Gastroesophageal sphincter (tissue), 4 donors: Measurements from ENCODE around the gene CNTNAP2. TPM values are rescaled to one million over a fixed set of nuclear protein-coding genes. Genes with fewer than 3 reads are reported as not detected.

Source experiments
- ATAC-seq: fragments of 150-250 bp; one replicate; pipeline ENCODE4 v1.9.1; 2016; ENCODE audit warnings: mild to moderate bottlenecking, moderate library complexity
- H3K27ac ChIP-seq, 4 donors: fragments of 200-600 bp; sonication (generic) in 3 of 4; 1 replicate in 3 of 4; 2 replicates in 1 of 4; pipeline ENCODE4 v1.5.1; 2016 to 2019
- H3K27me3 ChIP-seq: fragments of 200-600 bp; sonication (generic); one replicate; pipeline ENCODE4 v1.5.1; 2019
- H3K36me3 ChIP-seq, 2 donors: fragments of 200-600 bp; sonication (generic); one replicate each; pipeline ENCODE4 v1.5.1; 2019; ENCODE audit warnings: control low read depth in 1 of 2
- H3K4me1 ChIP-seq, 3 donors: fragments of 200-600 bp; sonication (generic); 1 replicate in 2 of 3; 2 replicates in 1 of 3; pipeline ENCODE4 v1.5.1; 2016 to 2019; ENCODE audit warnings: control low read depth in 2 of 3
- H3K4me3 ChIP-seq, 2 donors: fragments of 200-600 bp; sonication (generic); one replicate each; pipeline ENCODE4 v1.5.1; 2019; ENCODE audit warnings: mild to moderate bottlenecking in 1 of 2, moderate library complexity in 1 of 2
- H3K9me3 ChIP-seq, 3 donors: fragments of 200-600 bp; sonication (generic); one replicate each; pipeline ENCODE4 v1.5.1; 2017 to 2019; ENCODE audit warnings: control low read depth in 2 of 3
- CTCF ChIP-seq, 4 experiments: fragments of 200-600 bp in 2 of 4; fragments of 450-650 bp in 2 of 4; sonication (generic) in 1 of 4; IDR thresholded peaks; one replicate each; pipeline ENCODE4 v1.5.1; 2017 to 2019; ENCODE audit warnings: antibody characterized with exemption in 4 of 4, mild to moderate bottlenecking in 2 of 4, moderate library complexity in 2 of 4
- EP300 ChIP-seq: sonication (generic); formaldehyde crosslinking; IDR thresholded peaks from one replicate; pipeline ENCODE4 v1.6.1; 2017; ENCODE audit warnings: antibody characterized with exemption, mild to moderate bottlenecking
- POLR2A ChIP-seq, 2 donors: fragments of 450-650 bp; IDR thresholded peaks; one replicate each; pipeline ENCODE4 v1.6.1; 2017; ENCODE audit warnings: antibody characterized with exemption in 2 of 2, mild to moderate bottlenecking in 2 of 2, moderate library complexity in 1 of 2
- POLR2AphosphoS5 ChIP-seq: sonication (generic); formaldehyde crosslinking; IDR thresholded peaks from one replicate; pipeline ENCODE4 v1.6.1; 2017; ENCODE audit warnings: antibody characterized with exemption
- WGBS, 2 donors: methylation state at CpG; one replicate each; pipeline ENCODE4 v1.1.5; 2018; ENCODE audit warnings: low coverage in 1 of 2; 5-methylcytosine and 5-hydroxymethylcytosine counted together
- total RNA-seq, 4 donors: library from RNA; depleted of rRNA; stranded (reverse); fragments of >200 nt; gene quantifications; one replicate each; pipeline ENCODE4 v1.1.0, GENCODE V29; 2016

CNTNAP2 gene
- total RNA-seq, 4 donors from 2014 or later, result 1.5 to 8.9 (median 3.2) TPM

GRCh38 chr7:147199868-147200267 lies 1083.3 kb downstream of the CNTNAP2 start:
- no peak for TF ChIP-seq CTCF (IDR thresholded peaks at IDR 0.05)
- TF ChIP-seq EP300, result no peak
- no peak for TF ChIP-seq POLR2AphosphoS5
- TF ChIP-seq POLR2A (IDR thresholded peaks at IDR 0.05), result no peak
- no peaks in the 10 kb centered on the region for H3K36me3 ChIP-seq
- no peak overlapping the region for H3K4me3 ChIP-seq
- ATAC-seq, result no peak
- WGBS, 2 donors, result 71% methylated on average over 1 of the region's 1 CpG; no CpG with 5 or more reads in 1 of the 2 donors
- no peak overlapping the region for H3K27ac ChIP-seq
- H3K4me1 ChIP-seq, result peaks cover 0 to 7% (median 0%) of the 10 kb centered on the region in 3 donors
- H3K27me3 ChIP-seq, result no peaks in the 10 kb centered on the region
- H3K9me3 ChIP-seq, result no peaks in the 10 kb centered on the region

GRCh38 chr7:147207988-147208387 lies 1091.4 kb downstream of the CNTNAP2 start:
- H3K9me3 ChIP-seq, result no peaks in the 10 kb centered on the region
- no peak for ATAC-seq
- 50 to 92% methylated on average over 1 of the region's 1 CpG for WGBS, 2 donors

GRCh38 chr7:147231275-147231674 lies 1114.7 kb downstream of the CNTNAP2 start:
- Histone ChIP-seq H3K9me3 (no peaks in the 10 kb centered on the region), H3K27ac (no peak overlapping the region), H3K4me3 (no peak overlapping the region), H3K27me3 (no peaks in the 10 kb centered on the region), H3K36me3 (no peaks in the 10 kb centered on the region), H3K4me1 (no peaks in the 10 kb centered on the region)
- 63 to 72% methylated on average over 2 of the region's 2 CpGs for WGBS, 2 donors
- TF ChIP-seq CTCF (IDR thresholded peaks at IDR 0.05) (no peak), EP300 (no peak), POLR2A (IDR thresholded peaks at IDR 0.05) (no peak), POLR2AphosphoS5 (no peak)
- ATAC-seq, result no peak

More at GRCh38 chr7:147207988-147208387, 1091.4 kb downstream of the CNTNAP2 start:
- H3K27ac ChIP-seq, result no peak overlapping the region
- no peaks in the 10 kb centered on the region for H3K4me1 ChIP-seq
- TF ChIP-seq POLR2A (IDR thresholded peaks at IDR 0.05) (no peak), POLR2AphosphoS5 (no peak), EP300 (no peak), CTCF (IDR thresholded peaks at IDR 0.05) (no peak)
- H3K4me3 ChIP-seq, result no peak overlapping the region
- no peaks in the 10 kb centered on the region for H3K27me3 ChIP-seq
- H3K36me3 ChIP-seq, result no peaks in the 10 kb centered on the region

- no peak overlapping the region for H3K4me3 ChIP-seq
- H3K9me3 ChIP-seq, result no peaks in the 10 kb centered on the region
- no peaks in the 10 kb centered on the region for H3K36me3 ChIP-seq
- ATAC-seq, result no peak
- no peaks in the 10 kb centered on the region for H3K4me1 ChIP-seq
- WGBS, 2 donors, result 74 to 77% methylated on average over 4 to 5 of the region's 5 CpGs
- TF ChIP-seq POLR2A (IDR thresholded peaks at IDR 0.05), result no peak
- no peak for TF ChIP-seq EP300
- no peak overlapping the region for H3K27ac ChIP-seq
- H3K27me3 ChIP-seq, result no peaks in the 10 kb centered on the region
Measured at GRCh38 chr7:147235645-147236382, 1119.2 kb downstream of the CNTNAP2 start.

- Histone ChIP-seq H3K27ac (no peak overlapping the region), H3K27me3 (no peaks in the 10 kb centered on the region), H3K4me1 (no peaks in the 10 kb centered on the region), H3K36me3 (no peaks in the 10 kb centered on the region), H3K4me3 (no peak overlapping the region), H3K9me3 (no peaks in the 10 kb centered on the region)
- WGBS, 2 donors, result 73 to 85% methylated on average over 5 of the region's 5 CpGs
- TF ChIP-seq POLR2AphosphoS5, result no peak
- no peak for TF ChIP-seq EP300
- TF ChIP-seq CTCF (IDR thresholded peaks at IDR 0.05), result no peak
- no peak for TF ChIP-seq POLR2A (IDR thresholded peaks at IDR 0.05)
- ATAC-seq, result no peak
Measured at GRCh38 chr7:147240468-147240867, 1123.9 kb downstream of the CNTNAP2 start.
